22Rv1 (cell line): ENCODE results near the gene ATP8B4.

ENCODE experiments used
- H3K27ac ChIP-seq: fragments of 450-650 bp; 2 replicates; pipeline ENCODE4 v1.5.1; 2017
- CTCF ChIP-seq: fragments of 450-650 bp; IDR thresholded peaks from 2 replicates; pipeline ENCODE4 v1.5.1; 2017; ENCODE audit warnings: mild to moderate bottlenecking
- ZFX ChIP-seq: fragments of 450-650 bp; IDR thresholded peaks from 2 replicates; pipeline ENCODE4 v1.6.1; 2017; ENCODE audit warnings: antibody characterized with exemption, borderline replicate concordance

The ATP8B4 gene

GRCh38 chr15:50051811-50052419 is 67.1 kb downstream of the ATP8B4 start:
- H3K27ac ChIP-seq: no peak overlapping the region
- TF ChIP-seq CTCF (peak; percentile 78), ZFX (no peak)

- H3K27ac ChIP-seq: no peak overlapping the region
- no peak for TF ChIP-seq ZFX
- TF ChIP-seq CTCF: no peak
Observed at GRCh38 chr15:50050986-50051743, 67.9 kb downstream of the ATP8B4 start.

- no peak overlapping the region for H3K27ac ChIP-seq
- no peak for TF ChIP-seq ZFX
- no peak for TF ChIP-seq CTCF
Observed at GRCh38 chr15:50049871-50050270, 69.2 kb downstream of the ATP8B4 start.

GRCh38 chr15:50046867-50047266 is 72.2 kb downstream of the ATP8B4 start:
- H3K27ac ChIP-seq: no peak overlapping the region
- TF ChIP-seq CTCF (no peak), ZFX (no peak)

GRCh38 chr15:50046159-50046558 is 72.9 kb downstream of the ATP8B4 start:
- no peak overlapping the region for H3K27ac ChIP-seq
- no peak for TF ChIP-seq CTCF
- TF ChIP-seq ZFX: no peak

- no peak for TF ChIP-seq CTCF
- TF ChIP-seq ZFX: no peak
- no peak overlapping the region for H3K27ac ChIP-seq
Observed at GRCh38 chr15:50044904-50045303, 74.1 kb downstream of the ATP8B4 start.

GRCh38 chr15:50044406-50044805 is 74.6 kb downstream of the ATP8B4 start:
- no peak overlapping the region for H3K27ac ChIP-seq
- no peak for TF ChIP-seq ZFX
- TF ChIP-seq CTCF: no peak
